ENCODE results near the gene JMJD4. TPM values are rescaled to one million over a fixed set of nuclear protein-coding genes. Genes with fewer than 3 reads are reported as not detected.

Gene JMJD4
- total and polyA plus RNA-seq, 9 donors, result 5.9 to 28.9 (median 26.2) TPM

DNA sequence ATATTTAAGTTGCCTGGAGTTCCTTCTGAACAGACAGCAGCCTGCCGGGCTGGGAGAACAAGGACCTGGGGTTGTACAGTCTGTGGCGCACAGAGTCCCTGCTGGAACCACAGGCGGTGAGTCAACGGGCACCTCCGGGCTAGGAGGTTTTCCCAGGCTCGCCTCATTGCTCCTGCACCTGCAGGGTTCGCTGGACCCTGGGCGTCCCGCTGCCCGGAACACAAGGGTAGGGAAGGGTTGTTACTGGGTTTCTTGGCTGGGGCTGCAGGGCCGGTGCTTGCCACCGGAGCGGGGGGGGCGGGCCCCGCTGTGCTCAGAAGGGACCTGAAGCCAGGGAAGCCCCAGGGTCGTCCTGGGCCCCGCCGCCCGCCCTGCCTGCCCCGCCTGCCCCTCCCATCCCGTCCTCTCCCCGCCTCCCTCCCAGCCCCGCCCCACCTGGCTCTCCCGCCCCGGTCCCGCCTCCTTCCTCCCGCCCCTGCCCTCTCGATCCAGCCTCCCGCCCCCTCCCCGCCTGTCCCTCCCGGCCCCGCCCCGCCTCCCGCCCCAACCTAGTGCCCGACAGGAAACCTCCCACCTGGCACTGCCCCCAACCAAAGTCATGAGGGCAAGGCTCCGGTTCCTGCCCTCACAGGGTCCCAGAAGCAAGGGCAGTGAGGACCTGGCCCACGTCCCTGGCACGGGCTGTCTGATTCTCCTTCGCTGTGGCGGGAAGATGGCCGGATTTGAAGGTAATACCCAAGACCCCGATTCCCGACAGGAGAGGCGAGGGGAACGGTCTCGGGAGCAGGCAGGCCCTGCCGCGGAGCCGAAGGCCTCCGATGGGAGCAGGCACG, 6.8 kb downstream of the JMJD4 start:
- Histone ChIP-seq H3K9me3 (no peaks in the 10 kb centered on the region), H3K27ac (peak overlapping the region; percentile 87 to 90), H3K27me3 (no peaks in the 10 kb centered on the region), H3K4me3 (peak overlapping the region; percentile 57), H3K36me3 (no peaks in the 10 kb centered on the region), H3K4me1 (ENCODE audit: insufficient read depth) (peaks cover 21% of the 10 kb centered on the region)
- intact Hi-C loops (cut with DNase I), result loop anchor here in 1 of 4 donors (2.0 kb wide), 1 partner anchor 61 kb away; no protein-coding TSS in a partner anchor
- DNase-seq, result peak; percentile 82 to 90 (median 84)
- TF ChIP-seq EP300 (IDR thresholded peaks at IDR 0.05) (no peak), POLR2A (IDR thresholded peaks at IDR 0.05) (no peak)
- 0 to 1% (median 1%) methylated on average over 13 to 51 of the region's 51 CpGs for WGBS, 3 donors

DNA sequence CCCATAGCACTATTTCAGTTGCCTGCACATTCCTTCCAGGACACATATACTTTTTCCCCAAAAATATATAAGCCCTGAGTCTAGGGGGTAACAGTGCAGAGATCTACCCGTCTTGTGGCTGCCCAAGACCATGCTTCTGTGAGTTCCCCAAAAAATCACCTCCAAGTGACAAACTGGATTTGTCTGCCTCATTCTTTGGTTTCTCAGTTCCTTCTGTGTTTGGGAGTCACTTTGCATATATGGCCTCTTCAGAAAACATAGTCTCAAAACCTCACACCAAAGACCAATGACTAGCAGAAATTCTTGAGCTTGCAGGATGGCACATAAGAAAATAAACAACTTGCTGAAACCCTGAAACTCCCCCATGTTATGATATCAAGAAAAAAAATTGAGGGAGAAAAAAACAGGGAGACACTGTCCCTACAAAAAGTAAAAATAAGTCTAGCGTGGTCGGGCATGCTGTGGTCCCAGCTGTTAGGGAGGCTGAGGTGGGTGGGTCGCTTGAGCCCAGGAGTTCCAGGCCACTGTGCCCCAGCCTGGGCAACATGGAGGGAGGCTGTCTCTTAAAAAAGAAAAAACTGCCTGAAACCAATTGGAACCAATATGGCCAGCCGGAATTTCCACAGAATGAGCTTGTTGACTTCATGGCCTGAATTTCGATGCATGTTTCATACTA, 8.0 kb downstream of the JMJD4 start:
- DNase-seq, result no peak

DNA sequence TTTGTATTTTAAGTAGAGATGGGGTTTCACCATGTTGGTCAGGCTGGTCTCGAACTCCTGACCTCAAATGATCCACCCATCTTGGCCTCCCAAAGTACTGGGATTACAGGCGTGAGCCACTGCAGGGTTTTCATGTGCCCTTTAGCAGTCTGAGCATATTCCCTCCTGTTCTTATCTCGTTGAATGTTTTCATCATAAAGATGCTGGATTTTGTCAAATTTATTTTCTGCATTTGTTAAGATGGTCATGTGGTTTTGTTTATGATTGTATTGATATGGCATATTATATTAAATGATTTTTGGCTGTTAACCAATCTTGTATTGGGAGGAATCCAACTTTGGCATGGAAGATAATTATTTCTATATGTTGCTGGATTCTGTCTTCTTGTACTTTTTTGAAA, 8.8 kb downstream of the JMJD4 start:
- Histone ChIP-seq H3K4me3 (no peak overlapping the region), H3K36me3 (no peaks in the 10 kb centered on the region), H3K27me3 (no peaks in the 10 kb centered on the region), H3K9me3 (no peaks in the 10 kb centered on the region), H3K27ac (no peak overlapping the region), H3K4me1 (ENCODE audit: insufficient read depth) (peaks cover 19% of the 10 kb centered on the region)
- no peak for TF ChIP-seq EP300 (IDR thresholded peaks at IDR 0.05)
- TF ChIP-seq POLR2A (IDR thresholded peaks at IDR 0.05), result no peak
- TF ChIP-seq, protein P1, sequence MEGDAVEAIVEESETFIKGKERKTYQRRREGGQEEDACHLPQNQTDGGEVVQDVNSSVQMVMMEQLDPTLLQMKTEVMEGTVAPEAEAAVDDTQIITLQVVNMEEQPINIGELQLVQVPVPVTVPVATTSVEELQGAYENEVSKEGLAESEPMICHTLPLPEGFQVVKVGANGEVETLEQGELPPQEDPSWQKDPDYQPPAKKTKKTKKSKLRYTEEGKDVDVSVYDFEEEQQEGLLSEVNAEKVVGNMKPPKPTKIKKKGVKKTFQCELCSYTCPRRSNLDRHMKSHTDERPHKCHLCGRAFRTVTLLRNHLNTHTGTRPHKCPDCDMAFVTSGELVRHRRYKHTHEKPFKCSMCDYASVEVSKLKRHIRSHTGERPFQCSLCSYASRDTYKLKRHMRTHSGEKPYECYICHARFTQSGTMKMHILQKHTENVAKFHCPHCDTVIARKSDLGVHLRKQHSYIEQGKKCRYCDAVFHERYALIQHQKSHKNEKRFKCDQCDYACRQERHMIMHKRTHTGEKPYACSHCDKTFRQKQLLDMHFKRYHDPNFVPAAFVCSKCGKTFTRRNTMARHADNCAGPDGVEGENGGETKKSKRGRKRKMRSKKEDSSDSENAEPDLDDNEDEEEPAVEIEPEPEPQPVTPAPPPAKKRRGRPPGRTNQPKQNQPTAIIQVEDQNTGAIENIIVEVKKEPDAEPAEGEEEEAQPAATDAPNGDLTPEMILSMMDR (IDR thresholded peaks at IDR 0.05), result no peak
- WGBS, 3 donors, result 71 to 75% (median 72%) methylated on average over 3 of the region's 3 CpGs
- no peak for DNase-seq
- intact Hi-C loops (cut with DNase I), result no loop called here

More for the DNA sequence above, 8.0 kb downstream of the JMJD4 start:
- intact Hi-C loops (cut with DNase I), result no loop called here
- Histone ChIP-seq H3K4me1 (ENCODE audit: insufficient read depth) (peaks cover 21% of the 10 kb centered on the region), H3K27me3 (no peaks in the 10 kb centered on the region), H3K27ac (no peak overlapping the region), H3K4me3 (no peak overlapping the region), H3K36me3 (no peaks in the 10 kb centered on the region), H3K9me3 (no peaks in the 10 kb centered on the region)
- no peak for TF ChIP-seq POLR2A (IDR thresholded peaks at IDR 0.05)
- TF ChIP-seq, protein P1 (IDR thresholded peaks at IDR 0.05), result no peak
- no peak for TF ChIP-seq EP300 (IDR thresholded peaks at IDR 0.05)
- 61 to 75% (median 67%) methylated on average over 6 of the region's 6 CpGs for WGBS, 3 donors

DNA sequence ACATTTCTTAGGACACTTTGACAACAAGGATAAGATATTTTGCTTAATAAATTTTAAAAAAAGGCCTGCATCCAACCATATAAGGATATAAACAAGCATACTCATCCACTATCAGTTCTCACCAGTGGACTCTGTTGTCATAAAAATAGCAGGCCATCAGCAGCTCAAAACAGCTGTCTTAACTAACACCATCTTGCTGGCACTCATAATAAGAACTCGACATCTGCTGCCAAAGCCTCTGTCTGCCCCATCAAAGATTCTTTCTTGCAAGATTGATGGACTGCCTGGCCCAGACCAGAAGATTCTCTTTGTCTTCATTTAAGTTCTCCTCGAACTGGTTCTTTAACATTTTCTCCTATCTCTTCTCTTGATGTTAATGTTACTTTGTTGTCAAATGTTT, 10.1 kb downstream of the JMJD4 start:
- Histone ChIP-seq H3K36me3 (no peaks in the 10 kb centered on the region), H3K9me3 (peaks cover 0 to 4% of the 10 kb centered on the region in 2 donors), H3K4me1 (ENCODE audit: insufficient read depth) (peaks cover 8% of the 10 kb centered on the region), H3K27ac (no peak overlapping the region), H3K27me3 (no peaks in the 10 kb centered on the region), H3K4me3 (no peak overlapping the region)
- DNase-seq, result no peak
- WGBS, 3 donors, result 44 to 51% (median 44%) methylated on average over 2 of the region's 2 CpGs
- intact Hi-C loops (cut with DNase I), result no loop called here
- no peak for TF ChIP-seq EP300 (IDR thresholded peaks at IDR 0.05)
- TF ChIP-seq, protein P1 (IDR thresholded peaks at IDR 0.05), result no peak
- TF ChIP-seq POLR2A (IDR thresholded peaks at IDR 0.05), result no peak
